Suppressor macrophage treated with lipopolysaccharide for 1 hour (primary cell): ENCODE results near the gene SNRNP70.
A peak's percentile ranks its signal among the peaks of the same experiment; 100 is the strongest.
"Not testable (repeated sequence)": the region's sequence is repeated elsewhere in the genome, so short reads cannot be mapped to it uniquely, and the experiment has no call there.

ENCODE experiments used
- DNase-seq, 3 donors: peaks; one replicate each; pipeline ENCODE4 v3.0.0-alpha.2; 2020 to 2022

The SNRNP70 gene, protein sequence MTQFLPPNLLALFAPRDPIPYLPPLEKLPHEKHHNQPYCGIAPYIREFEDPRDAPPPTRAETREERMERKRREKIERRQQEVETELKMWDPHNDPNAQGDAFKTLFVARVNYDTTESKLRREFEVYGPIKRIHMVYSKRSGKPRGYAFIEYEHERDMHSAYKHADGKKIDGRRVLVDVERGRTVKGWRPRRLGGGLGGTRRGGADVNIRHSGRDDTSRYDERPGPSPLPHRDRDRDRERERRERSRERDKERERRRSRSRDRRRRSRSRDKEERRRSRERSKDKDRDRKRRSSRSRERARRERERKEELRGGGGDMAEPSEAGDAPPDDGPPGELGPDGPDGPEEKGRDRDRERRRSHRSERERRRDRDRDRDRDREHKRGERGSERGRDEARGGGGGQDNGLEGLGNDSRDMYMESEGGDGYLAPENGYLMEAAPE

GRCh38 chr19:49085020-49085867 is at the start of gene SNRNP70:
TSS of gene SNRNP70 (plus strand) at chr19:49085451. CDS start at chr19:49086415, 964 bp downstream.
- DNase-seq: peak; percentile 99 to 100 (median 100)

DNA sequence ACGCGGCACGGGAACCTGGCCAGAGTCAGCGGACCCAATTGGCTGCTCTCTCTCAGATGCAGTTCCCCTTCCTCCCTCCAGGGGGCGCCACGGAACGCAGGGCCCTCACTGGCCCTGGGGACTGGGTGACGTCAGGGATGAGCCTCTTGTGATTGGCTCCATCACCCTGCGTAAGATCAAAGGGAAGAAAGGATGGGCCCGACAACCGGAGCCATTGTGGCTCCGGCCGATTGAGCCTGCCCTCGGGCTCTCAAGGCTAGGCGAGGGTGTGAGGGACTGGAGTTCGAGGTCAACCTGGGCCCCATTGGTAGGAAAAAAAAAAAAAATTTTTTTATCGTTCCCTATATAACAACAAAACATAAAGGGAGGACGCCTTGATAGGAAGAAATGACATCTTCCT is 48.4 kb upstream of the SNRNP70 start, which contains the start of gene CGB1:
CGB1 (minus strand) TSS at position 81 of the 400 bp plus-strand sequence. CDS start 184 bp downstream, outside the sequence.
- DNase-seq: peak; percentile 46 to 56 (median 55)

DNA sequence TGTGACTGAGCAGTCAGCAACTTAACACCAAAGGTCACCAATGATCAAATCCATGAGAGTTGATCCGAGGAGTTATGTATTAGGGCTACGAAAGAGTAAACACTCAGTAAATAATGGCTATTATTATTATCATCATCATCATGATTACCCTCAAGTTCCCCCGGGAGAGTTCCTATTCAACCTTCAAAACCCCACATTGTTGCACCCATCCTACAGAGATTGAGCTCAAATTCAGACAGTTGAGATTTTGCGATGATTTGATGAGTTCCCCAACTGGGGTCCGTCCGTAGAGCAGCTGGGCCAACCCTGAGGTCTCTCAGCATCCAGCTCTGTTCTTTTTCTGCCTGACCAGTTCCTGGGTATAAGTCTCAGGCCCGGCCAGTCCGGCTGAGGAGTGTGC is 47.1 kb upstream of the SNRNP70 start:
- DNase-seq: not testable (repeated sequence)

GRCh38 chr19:49038557-49039276 is 46.5 kb upstream of the SNRNP70 start:
- not testable (repeated sequence) for DNase-seq

DNA sequence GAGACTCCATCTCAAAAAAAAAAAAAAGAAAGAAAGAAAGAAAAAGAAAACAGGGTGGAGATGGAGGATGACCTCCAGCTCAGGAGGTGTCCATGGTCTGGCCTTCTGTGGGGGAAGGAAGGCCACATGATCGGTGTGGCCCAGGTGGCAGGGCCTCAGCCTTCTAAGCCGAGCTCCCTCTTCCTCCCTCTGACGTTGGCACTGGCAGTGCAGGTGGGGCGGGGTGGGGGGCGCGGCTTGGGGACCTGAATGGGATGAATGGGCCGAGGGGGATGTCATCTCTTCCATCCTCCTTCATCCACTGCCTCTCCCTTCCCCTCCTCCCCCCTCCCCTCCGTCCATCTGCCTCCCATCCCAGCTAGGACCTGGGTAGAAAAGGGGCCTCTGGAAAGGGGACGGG is 45.5 kb upstream of the SNRNP70 start:
- DNase-seq: not testable (repeated sequence)

DNA sequence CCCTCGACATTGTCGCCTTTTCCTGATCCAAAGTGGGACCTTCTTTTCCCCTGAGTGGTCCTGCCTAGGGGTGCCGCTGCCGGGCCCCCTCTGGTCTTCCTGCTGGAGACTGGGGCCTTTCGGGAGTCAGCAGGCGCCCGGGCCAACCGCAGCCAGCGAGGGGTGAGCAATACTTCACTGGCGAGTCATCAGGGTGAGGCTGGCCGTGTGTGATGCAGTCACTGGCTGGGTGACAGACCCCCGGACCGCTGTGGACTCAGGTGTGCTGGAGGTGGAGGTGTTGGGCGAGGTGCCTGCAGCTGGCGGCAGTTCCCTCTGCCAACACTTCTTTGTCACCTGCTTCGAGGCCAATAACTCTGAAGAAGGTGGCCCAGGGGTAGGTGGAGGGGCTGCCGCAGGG is 43.1 kb upstream of the SNRNP70 start:
- DNase-seq: no peak

- DNase-seq: not testable (repeated sequence)
Measured at GRCh38 chr19:49042666-49043065, 42.6 kb upstream of the SNRNP70 start.

DNA sequence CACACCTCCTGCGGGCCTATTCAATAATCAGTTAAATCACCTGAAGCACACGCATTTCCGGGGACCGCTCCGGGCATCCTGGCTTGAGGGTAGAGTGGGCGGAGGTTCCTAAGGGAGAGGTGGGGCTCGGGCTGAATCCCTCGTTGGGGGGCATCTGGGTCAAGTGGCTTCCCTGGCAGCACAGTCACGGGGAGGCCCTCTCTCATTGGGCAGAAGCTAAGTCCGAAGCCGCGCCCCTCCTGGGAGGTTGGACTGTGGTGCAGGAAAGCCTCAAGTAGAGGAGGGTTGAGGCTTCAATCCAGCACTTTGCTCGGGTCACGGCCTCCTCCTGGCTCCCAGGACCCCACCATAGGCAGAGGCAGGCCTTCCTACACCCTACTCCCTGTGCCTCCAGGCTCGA is 41.7 kb upstream of the SNRNP70 start, which contains the start of gene CGB5:
CGB5 (plus strand) TSS at position 301 of the 400 bp plus-strand sequence. CDS start 362 bp downstream, outside the sequence.
- not testable (repeated sequence) for DNase-seq

- DNase-seq: not testable (repeated sequence)
Measured at GRCh38 chr19:49049011-49049410, 36.2 kb upstream of the SNRNP70 start, which contains the start of gene CGB8. TSS of gene CGB8 (minus strand) at chr19:49049111. CDS start at chr19:49048739, 372 bp downstream.

DNA sequence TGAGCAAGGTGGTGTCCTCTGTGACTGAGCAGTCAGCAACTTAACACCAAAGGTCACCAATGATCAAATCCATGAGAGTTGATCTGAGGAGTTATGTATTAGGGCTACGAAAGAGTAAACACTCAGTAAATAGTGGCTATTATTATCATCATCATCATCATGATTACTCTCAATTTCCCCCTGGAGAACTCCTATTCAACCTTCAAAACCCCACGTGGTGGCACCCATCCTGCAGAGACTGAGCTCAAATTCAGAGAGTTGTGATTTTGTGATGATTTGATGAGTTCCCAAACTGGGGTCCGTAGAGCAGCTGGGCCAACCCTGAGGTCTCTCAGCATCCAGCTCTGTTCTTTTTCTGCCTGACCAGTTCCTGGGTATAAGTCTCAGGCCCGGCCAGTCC is 35.4 kb upstream of the SNRNP70 start:
- DNase-seq: not testable (repeated sequence)

GRCh38 chr19:49050376-49051033 is 34.7 kb upstream of the SNRNP70 start:
- DNase-seq: not testable (repeated sequence)

DNA sequence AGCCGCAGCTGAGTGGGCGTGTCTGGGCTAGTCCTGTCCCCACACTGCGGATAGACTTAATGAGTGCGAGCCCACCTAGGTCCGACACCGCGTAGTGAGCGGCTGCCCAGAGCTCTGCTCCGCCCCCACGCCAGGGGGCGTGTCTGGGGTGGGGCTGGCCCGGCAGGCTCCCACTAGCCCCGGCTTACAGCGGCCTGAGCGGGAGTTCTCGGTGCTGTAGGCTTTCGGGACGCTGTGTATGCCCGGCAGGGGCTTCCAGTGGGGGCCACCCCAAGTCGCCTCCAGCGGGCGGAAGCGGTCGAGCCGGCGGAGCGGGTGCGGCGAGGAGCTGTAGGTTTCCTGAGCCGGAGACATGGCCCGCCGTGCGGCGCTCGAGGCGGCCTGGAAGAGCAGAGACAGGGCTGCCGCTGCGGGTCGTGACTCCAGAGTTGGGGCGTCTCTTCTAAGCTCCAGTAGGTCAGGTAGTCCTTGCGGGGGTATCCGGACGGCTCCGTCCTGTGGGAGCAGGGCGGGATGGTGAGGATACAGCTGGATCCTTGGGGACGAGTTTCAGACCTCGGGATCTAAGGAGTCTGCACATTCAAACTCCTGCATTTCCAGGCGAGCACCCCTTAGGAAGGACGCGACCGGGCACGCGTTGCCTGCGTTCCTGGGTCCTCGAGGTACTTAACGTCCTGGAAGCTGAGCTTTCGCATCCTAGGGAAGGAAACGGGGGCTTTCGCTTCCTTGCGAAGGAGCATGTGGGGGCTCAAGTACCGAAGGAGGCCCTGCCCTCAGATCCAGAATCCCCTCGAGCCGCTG is 28.9 kb upstream of the SNRNP70 start:
- peak; percentile 48 to 86 (median 69) for DNase-seq

GRCh38 chr19:49056902-49057596 is 28.2 kb upstream of the SNRNP70 start:
- DNase-seq: peak in 1 of 3 donors; percentile 22

- DNase-seq: peak; percentile 60 to 79 (median 71)
Measured at GRCh38 chr19:49057636-49058234, 27.5 kb upstream of the SNRNP70 start, which contains the start of gene CGB7. TSS of gene CGB7 (minus strand) at chr19:49057749. CDS start at chr19:49055375, 2,374 bp downstream.

DNA sequence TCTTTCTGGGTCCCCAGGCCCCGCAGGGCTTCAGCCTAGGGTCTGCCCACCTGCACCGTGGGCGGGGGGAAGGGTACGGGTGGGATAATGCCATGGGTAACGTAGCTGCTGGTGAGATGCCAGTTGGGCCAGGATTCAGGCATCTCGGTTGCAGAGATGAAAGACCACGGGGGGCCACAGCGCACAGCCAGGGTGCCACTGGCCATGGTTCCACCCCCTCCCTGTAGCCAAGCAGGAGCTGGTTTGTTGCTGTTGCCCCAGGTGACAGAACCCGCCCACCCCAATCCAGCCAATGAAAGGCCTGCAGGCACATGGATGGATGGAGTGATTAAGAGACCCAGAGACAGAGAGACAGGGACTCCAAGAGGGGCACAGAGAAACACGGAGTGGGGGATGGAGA is 26.7 kb upstream of the SNRNP70 start:
- no peak for DNase-seq

- no peak for DNase-seq
Measured at GRCh38 chr19:49059053-49059452, 26.2 kb upstream of the SNRNP70 start.

GRCh38 chr19:49061000-49061399 is 24.3 kb upstream of the SNRNP70 start:
- DNase-seq: no peak

DNA sequence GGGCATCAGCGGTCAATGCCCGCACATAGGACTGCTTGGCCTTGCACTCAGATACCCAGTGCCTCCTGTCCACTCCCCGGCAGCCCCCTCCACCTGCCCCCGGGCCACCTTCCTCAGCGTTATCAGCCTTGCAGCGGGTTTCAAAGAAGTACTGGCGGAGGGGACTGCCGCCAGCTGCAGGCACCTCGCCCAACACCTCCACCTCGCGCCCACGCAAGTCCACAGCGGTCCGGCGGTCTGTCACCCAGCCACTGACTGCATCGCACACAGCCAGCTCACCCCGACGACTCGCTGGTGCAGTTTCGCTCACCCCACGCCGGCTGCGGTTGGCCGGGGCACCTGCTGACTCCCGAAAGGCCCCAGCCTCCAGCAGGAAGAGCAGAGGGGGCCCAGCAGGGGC is 23.8 kb upstream of the SNRNP70 start:
- DNase-seq: no peak

GRCh38 chr19:49064029-49064629 is 21.1 kb upstream of the SNRNP70 start:
- DNase-seq: no peak
